Nephron (organoid): ENCODE results near the gene KCNK15.
"Not testable (repeated sequence)": the region's sequence is repeated elsewhere in the genome, so short reads cannot be mapped to it uniquely, and the experiment has no call there.

Experiments
- H3K27ac Mint-ChIP-seq, 3 experiments: 2 replicates each; pipeline ENCODE4 v1.8.0; 2020; ENCODE audit warnings: mixed read lengths in 3 of 3, mild to moderate bottlenecking in 2 of 3, moderate library complexity in 1 of 3
- H3K27me3 Mint-ChIP-seq: 2 replicates; pipeline ENCODE4 v1.8.0; 2021; ENCODE audit warnings: low read depth, mild to moderate bottlenecking, moderate library complexity, mixed read lengths
- H3K36me3 Mint-ChIP-seq: 2 replicates; pipeline ENCODE4 v1.8.0; 2020; ENCODE audit warnings: low read depth, mixed read lengths
- H3K4me1 Mint-ChIP-seq: 2 replicates; pipeline ENCODE4 v1.8.0; 2020; ENCODE audit warnings: mixed read lengths
- H3K4me3 Mint-ChIP-seq, 3 experiments: 2 replicates each; pipeline ENCODE4 v1.8.0; 2020; ENCODE audit warnings: mild to moderate bottlenecking in 3 of 3, mixed read lengths in 3 of 3, moderate library complexity in 2 of 3
- H3K9me3 Mint-ChIP-seq: 2 replicates; pipeline ENCODE4 v1.8.0; 2020; ENCODE audit warnings: mixed read lengths
- TF ChIP-seq, protein P1 (sequence below), 3 experiments: fragments of 200-600 bp; sonication (generic); IDR thresholded peaks; one replicate each; pipeline ENCODE4 v1.5.0; 2021; ENCODE audit warnings: antibody characterized with exemption in 3 of 3; ENCODE audit not compliant: unreplicated experiment in 3 of 3

KCNK15 gene

DNA sequence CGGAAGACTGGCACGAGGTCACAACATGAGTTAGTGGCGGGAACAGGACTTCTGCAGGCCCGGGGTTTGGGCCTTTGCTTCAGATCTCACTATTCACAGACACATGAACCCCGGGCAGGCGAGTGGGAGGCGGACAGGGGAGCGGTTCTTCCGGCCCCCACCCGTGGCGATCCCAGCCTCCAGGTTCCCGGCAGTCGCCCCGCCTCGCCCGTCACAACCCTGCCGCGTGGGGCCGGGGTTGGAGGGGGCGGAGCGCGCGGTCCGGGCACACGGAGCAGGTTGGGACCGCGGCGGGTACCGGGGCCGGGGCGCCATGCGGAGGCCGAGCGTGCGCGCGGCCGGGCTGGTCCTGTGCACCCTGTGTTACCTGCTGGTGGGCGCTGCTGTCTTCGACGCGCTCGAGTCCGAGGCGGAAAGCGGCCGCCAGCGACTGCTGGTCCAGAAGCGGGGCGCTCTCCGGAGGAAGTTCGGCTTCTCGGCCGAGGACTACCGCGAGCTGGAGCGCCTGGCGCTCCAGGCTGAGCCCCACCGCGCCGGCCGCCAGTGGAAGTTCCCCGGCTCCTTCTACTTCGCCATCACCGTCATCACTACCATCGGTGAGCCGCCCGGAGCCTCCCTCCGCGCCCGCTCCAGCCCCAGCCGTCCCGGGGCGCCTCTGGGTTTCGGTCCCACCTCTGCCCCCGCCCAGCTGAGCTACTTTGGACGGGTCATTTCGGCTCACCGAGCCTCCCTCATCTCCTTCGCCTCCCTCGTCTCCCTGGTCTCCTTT is at the start of gene KCNK15:
Gene KCNK15 (plus strand): TSS at position 268 of the 769 bp plus-strand sequence. CDS start 46 bp downstream, at position 314.
- H3K36me3 Mint-ChIP-seq = no peaks in the 10 kb centered on the region
- TF ChIP-seq, protein P1, sequence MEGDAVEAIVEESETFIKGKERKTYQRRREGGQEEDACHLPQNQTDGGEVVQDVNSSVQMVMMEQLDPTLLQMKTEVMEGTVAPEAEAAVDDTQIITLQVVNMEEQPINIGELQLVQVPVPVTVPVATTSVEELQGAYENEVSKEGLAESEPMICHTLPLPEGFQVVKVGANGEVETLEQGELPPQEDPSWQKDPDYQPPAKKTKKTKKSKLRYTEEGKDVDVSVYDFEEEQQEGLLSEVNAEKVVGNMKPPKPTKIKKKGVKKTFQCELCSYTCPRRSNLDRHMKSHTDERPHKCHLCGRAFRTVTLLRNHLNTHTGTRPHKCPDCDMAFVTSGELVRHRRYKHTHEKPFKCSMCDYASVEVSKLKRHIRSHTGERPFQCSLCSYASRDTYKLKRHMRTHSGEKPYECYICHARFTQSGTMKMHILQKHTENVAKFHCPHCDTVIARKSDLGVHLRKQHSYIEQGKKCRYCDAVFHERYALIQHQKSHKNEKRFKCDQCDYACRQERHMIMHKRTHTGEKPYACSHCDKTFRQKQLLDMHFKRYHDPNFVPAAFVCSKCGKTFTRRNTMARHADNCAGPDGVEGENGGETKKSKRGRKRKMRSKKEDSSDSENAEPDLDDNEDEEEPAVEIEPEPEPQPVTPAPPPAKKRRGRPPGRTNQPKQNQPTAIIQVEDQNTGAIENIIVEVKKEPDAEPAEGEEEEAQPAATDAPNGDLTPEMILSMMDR (IDR thresholded peaks at IDR 0.05; ENCODE audit: unreplicated experiment in 3 of 3) = no peak
- peaks cover 47% of the 10 kb centered on the region for H3K27me3 Mint-ChIP-seq
- peak within 1 kb of the TSS; percentile 70 to 77 (median 76) for H3K4me3 Mint-ChIP-seq
- no peaks in the 10 kb centered on the region for H3K9me3 Mint-ChIP-seq
- peaks cover 5% of the 10 kb centered on the region for H3K4me1 Mint-ChIP-seq
- H3K27ac Mint-ChIP-seq = no peak within 1 kb of the TSS

DNA sequence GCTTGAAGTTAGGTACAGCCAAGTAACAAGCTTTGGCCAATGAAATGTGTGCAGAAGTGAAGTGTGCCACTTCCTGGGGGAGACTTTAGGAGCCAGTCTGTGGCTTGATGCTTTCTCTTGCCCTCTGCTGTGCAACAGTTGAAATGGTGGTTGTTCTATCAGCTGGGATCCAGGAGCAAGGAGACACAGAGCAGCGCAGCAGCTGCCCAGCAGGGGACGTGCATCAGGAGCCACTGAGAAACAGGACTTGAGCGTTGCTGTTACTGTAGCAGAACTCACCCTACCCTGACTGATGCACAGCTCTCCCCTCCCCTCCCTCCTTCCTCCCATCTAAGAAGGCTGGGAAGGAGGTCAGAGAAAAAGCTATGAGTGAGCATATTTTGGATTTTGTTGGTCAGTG is 49.4 kb upstream of the KCNK15 start:
- no peak overlapping the region for H3K4me3 Mint-ChIP-seq
- no peaks in the 10 kb centered on the region for H3K36me3 Mint-ChIP-seq
- peaks cover 3% of the 10 kb centered on the region for H3K9me3 Mint-ChIP-seq
- H3K27me3 Mint-ChIP-seq = peaks cover 11% of the 10 kb centered on the region
- TF ChIP-seq, protein P1 (IDR thresholded peaks at IDR 0.05; ENCODE audit: unreplicated experiment in 3 of 3) = no peak
- H3K27ac Mint-ChIP-seq = no peak overlapping the region
- peaks cover 7% of the 10 kb centered on the region for H3K4me1 Mint-ChIP-seq

DNA sequence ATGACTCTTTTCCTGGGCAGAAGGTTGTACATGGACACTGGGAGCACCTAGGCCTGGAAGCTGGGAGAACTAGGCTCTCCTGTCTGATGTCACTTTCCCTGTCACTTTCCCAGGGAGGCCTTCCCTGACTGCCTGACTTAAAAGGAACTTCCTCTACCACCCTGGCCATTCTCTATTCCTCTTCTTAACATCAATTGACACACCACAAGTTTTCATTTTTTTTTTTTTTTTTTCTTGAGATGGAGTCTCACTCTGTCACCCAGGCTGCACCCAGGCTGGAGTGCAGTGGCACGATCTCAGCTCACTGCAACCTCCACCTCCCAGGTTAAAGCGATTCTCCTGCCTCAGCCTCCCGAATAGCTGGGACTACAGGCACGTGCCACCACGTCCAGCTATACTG is 48.6 kb upstream of the KCNK15 start:
- H3K36me3 Mint-ChIP-seq, H3K27me3 Mint-ChIP-seq, H3K27ac Mint-ChIP-seq, H3K4me3 Mint-ChIP-seq, H3K9me3 Mint-ChIP-seq: not testable (repeated sequence)
- peaks cover 14% of the 10 kb centered on the region for H3K4me1 Mint-ChIP-seq

DNA sequence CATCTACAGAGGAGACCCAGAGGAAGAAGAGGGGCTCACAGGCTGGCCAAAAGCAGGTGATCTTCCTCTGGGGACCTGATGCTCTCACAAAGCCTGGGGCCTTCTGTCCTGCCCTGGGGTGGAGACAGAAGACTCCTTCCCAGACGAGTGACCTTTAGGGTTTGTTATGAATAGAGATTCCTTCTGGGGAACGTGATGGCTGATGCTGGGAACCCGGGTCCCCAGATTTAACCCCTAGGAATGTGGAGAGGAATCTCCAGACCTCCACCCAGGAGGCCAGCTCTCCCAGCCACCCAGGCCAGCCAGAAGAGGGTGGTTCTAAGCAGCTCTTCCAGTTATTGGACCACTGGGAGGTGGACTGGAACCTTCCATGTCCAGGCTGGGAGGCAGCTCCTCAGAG is 47.3 kb upstream of the KCNK15 start:
- Mint-ChIP-seq H3K36me3 (no peaks in the 10 kb centered on the region), H3K4me3 (no peak overlapping the region), H3K4me1 (peaks cover 14% of the 10 kb centered on the region), H3K9me3 (no peaks in the 10 kb centered on the region), H3K27ac (no peak overlapping the region), H3K27me3 (peaks cover 5% of the 10 kb centered on the region)
- TF ChIP-seq, protein P1 (IDR thresholded peaks at IDR 0.05; ENCODE audit: unreplicated experiment in 3 of 3) = no peak

DNA sequence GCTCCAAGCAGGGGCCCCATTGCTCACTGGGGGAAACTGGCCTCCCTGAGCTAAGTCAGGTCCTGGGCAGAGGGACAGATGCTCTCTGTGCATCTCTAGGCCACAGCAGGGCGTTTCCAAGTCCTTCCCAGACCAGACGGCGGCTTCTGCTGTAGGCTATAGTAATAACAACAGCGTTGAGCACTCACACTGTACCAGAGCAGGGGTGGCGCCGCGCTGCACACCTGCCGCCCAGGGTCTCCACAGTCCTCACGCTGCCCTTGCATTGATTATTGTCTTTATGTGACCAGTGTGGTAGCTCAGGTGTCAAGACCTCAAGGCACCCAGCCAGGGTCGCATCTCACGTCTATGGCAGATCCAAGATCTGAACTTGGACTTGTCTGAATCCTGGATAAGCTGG is 45.4 kb upstream of the KCNK15 start:
- peaks cover 5% of the 10 kb centered on the region for H3K27me3 Mint-ChIP-seq
- H3K36me3 Mint-ChIP-seq = no peaks in the 10 kb centered on the region
- no peak overlapping the region for H3K4me3 Mint-ChIP-seq
- peaks cover 18% of the 10 kb centered on the region for H3K4me1 Mint-ChIP-seq
- no peaks in the 10 kb centered on the region for H3K9me3 Mint-ChIP-seq
- H3K27ac Mint-ChIP-seq = no peak overlapping the region
- TF ChIP-seq, protein P1 (IDR thresholded peaks at IDR 0.05; ENCODE audit: unreplicated experiment in 3 of 3) = no peak

DNA sequence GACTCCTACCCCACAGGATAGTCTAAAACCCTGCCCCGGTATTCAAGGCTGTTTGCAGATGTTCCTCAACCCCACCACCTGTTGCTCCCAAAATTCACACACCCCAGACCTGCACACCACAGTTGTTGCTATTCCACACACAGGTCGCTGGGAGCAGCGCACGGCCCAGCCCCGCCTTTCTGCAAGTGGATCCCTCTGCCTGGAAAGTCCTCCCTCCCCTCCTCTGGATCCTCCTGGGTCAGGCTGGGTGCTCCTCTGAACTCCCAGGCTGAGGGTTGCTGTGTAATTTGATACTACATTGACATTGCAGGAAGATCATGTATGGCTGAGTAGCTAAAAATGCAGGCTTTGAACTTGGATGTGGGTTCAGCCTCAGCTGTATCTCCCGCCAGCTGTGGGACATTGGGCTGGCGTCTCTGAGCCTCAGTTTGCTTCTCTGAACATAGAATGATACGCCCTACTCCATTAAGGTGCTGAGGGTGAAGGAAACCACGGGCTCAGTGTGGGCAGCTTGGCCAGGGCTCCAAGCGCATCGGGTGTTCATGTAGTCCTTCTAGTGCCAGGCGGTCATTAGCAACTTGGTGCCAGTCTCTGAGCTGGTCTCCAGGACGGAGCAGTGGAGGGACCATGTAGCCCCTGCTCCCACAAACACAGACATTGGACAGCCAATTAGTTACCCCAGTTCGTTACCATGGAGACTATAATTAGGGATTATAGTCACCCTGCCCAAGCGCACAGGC is 44.4 kb upstream of the KCNK15 start:
- Mint-ChIP-seq H3K4me3 (peak overlapping the region in 1 of 3 experiments; percentile 2), H3K4me1 (peaks cover 22% of the 10 kb centered on the region), H3K27ac (peak overlapping the region; percentile 22 to 48 (median 34)), H3K27me3 (peaks cover 5% of the 10 kb centered on the region), H3K36me3 (no peaks in the 10 kb centered on the region), H3K9me3 (no peaks in the 10 kb centered on the region)
- TF ChIP-seq, protein P1 (IDR thresholded peaks at IDR 0.05; ENCODE audit: unreplicated experiment in 3 of 3) = no peak
